NCI-H524 treated with DMSO at 0.1 percent for 48 hours (cell line): ENCODE data around the gene CAVIN4.

Experiments used
- DNase-seq: peaks from one replicate; lab custom pipeline; 2025; lab: John Stamatoyannopoulos, UW

The CAVIN4 gene

DNA sequence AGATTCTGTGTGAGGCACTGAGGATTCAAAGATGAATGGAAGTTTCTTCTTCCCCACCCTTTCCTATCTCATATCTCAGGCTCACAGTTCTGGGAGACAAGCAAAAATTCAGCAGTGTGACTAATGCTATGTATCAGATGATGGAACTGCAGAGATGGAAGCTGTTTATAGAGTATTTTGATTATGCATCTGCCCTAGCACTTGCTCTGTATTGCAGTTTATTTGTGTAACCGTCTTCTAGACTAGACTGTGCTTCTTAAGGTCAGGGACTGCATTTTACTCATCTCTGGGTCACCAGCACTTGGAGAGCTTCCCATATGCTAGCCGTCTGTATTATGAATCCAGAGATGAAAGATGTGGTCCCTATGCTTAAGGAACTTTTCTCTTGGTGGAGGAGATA is 12.6 kb downstream of the CAVIN4 start:
- DNase-seq = no peak

DNA sequence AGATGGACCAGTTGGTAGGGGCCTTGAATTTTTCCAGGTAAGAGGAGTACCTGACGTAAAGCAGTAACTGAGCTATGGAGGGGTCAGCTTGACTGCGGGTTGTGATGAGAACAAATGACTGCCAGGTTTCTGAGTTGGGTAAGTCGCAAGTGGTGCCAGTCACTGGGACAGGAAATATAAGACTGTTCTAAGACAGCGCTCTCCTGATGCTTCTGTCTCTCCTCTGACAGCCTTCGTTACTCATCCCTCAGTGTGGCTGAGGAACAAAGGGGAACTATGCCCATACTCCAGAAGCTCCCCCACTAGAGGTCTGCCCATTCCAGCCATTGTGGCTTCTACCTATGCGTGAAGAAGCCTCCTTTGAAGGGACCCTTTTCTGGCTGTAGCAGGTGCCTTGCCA is 13.3 kb downstream of the CAVIN4 start:
- no peak for DNase-seq

DNA sequence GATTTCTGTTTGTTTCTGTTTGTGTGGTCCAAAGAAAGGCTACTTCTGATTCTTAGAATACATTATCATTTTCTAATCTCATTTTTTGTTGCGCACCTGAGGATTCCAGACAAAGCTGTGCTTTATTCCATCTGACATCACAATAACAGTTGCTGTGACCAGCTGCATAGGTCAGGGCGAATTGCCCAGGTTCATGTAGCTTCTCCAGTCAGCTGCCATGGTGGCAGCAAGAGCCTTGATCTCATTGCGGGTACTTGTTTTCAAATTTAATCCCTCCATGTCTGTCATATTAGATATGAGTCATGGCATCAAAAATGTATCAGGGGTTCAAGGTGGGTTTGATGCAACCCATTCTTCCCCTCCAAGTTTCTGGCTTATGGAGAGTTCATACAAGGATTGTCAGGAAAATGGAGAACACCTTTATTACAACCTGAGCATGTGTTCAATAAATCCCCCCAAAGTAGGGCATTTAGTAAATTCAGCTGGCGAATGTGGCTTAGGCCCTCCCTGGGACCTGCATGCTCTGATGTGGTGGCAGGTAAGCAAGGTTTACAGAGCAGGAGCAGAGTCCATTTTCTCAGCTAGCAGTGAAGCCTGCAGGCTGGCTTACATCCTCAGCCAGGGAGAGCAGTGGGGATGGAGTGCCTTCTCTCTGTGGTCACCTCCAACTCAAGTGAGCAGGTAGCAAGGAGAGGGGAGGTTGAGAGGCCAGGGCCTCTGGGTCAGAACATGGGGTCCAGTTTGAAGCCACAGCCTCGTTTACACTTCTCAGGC is 13.9 kb downstream of the CAVIN4 start:
- DNase-seq = no peak

DNA sequence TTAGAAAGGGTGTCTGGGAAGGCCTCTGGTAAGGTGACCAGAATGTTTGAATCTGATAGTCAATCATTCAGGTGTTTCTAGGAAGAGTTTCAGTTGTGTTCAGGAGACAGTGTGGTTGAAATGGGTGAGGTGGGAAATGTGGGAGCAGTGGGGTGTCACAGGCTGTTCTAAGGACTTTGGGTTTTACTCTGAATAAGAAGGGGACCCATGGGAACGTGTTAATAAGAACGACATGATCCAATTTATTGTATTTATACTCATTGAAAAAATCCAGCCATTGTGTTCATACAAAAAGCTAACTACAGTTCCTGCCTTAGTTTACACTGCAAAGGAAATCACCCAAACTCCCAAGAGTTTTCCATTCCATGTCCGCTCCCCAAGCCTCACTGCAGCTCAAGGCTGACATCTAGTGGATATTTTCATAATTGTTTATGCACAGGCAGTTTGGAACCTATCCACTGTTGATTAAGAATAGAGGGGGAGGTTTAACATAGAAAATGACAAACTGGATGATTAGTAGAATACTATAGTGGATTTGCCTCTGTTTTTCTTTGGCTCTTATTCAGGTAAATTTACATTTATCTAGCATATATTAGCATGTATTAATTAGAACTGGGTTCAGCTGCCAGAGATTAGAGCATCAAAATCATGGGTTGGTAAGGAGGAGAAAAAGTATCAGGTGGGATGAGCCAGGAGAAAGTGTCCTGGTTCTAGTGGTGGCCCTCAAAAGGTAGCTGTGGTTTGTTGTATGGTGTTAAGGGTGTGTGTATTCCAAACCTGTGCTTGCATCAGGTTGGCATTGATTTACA is 17.7 kb downstream of the CAVIN4 start:
- peak; percentile 17 for DNase-seq

DNA sequence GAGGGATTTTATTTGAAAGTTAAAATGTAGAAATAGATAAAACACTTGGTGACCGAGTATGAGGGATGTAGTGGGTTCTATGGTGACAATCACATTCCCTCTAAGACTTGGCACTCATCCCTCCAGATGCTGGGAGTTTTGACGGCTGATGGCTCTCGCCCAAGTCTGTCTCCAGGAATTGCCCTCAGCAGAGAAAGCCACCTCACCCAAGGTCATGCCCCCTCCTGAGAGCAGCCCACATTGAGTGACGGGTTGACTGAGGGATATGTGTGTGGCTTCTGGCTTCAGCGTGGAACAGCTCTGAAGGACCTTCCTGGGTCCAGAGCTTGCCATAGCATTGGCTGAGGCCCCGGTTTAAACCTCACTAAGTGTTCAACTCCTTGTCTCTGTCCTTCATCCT is 19.4 kb downstream of the CAVIN4 start:
- DNase-seq = no peak

DNA sequence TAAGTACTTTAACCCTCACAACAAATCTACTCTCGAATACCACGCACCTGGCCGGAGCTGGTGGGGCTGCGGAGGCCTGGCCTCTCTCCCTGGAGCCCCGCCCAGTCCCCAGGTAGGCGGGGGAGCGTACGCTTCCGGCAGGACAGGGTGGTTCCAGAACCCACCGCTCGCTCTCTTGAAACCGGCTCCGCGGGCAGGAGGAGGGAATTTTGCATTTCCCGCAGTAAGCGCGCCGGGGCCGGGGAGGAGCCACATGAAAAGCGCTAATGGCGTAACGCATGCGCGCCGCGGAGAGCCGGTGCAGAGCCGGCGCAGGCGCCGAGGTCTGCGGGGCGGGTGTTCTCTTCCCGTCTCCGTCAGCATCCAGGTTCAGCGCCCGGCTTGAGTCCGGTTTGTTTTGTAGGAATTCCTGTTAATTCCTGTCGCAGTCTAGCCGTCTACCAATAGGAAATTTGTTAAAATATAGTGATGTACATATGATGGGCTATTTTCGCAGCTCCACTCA is 20.8 kb downstream of the CAVIN4 start:
- DNase-seq = peak; percentile 61

DNA sequence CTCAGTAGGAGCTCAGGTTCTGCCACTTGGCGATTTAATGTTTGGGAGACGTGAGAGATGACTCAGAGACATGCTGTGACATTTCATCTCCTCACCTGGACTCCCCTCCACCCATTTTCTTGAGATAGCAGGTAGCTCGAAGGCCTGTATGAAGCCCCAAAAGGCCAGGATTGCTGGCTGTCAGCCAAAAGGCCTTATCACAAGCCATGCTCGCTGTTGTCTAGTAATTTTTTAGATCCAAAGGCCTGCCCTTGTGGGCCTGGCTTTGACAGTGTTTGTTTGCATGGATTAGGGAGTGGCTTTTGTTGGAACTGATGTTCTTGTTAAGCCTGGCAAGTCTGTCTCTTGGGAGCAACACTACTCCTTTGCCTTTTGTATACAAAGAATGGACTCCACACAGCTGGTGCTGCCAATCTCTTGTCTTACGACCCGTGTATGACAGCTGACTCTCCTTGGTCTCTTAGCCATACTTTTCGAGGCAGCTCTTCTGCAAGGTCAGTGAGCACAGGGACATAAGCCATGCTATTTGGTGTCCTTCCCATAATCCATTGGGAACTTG is 22.7 kb downstream of the CAVIN4 start:
- peak; percentile 56 for DNase-seq

DNA sequence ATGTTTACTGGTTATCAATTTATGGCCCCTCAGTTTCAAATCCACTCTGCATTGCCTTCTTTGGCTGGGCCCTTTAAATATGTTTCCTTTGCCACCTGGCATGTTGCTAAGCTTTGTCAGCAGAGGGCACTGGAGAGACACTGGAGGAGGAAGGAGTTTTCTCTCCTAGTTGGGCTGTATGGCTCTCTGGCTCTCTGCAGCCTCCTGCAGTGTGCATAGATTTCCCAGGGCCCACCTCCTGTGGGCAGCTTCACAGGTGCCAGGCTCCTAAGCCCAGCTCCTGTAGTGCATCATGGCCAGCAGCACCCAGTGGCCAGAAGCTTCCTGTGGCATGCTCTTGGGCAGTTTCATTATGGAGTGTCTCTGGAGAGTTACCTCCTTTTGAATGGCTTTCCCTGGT is 23.3 kb downstream of the CAVIN4 start:
- peak; percentile 54 for DNase-seq

DNA sequence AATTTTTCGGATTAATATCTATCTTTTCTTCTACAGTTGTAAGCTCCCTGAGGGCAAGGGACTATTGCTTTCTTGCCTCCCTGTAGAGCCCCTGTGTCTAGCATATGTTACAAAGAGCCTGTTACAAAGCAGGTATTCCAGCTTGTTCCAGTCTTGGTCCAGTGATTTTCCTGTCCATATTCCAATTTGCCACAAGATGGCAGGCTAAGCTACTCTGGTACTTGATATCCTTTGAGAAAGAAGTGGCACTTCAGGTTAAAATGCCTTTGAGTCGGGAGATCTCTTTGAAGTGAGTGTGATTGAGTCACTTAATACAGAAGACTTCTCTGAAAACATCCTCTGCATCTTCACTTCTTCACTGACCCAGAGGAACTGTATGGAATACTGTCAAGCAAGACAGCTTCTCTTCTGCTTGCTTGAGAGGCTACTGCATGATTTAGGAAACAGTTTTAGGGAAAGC is 24.5 kb downstream of the CAVIN4 start:
- peak; percentile 86 for DNase-seq

DNA sequence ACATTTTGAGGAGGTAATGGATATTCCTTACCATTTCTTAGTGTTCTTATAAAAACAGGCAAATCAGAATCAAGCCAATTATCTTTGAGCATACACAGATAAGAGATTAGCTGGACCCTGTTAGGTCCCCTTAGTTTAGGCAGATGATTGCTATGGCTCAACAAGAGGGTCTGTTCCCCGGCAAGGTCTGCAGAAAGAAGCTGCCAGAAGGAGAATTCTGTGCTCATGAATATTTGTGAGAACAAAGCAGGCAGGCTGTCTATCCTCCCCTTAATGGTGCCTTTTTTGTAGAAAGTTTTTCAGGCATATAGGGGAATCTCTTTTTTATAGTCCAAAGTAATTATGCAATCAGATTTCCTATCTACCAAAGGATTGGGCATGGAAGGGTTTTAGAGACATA is 27.5 kb downstream of the CAVIN4 start:
- DNase-seq = no peak

DNA sequence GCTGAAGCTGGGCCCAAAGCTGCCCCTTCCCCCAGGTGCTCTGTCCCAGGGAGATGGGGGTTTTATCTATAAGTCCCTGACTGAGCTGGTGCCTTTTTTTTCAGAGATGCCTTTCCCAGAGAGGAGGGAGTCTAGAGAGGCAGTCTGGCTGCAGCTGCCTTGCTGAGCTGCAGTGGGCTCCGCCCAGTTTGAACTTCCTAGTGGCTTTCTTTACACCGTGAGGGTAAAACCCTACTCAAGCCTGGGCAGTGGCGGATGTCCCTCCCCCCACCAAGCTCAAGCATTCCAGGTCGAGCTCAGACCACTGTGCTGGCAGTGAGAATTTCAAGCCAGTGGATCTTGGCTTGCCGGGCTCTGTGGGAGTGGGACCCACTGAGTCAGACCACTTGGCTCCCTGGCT is 41.3 kb downstream of the CAVIN4 start:
- no peak for DNase-seq

DNA sequence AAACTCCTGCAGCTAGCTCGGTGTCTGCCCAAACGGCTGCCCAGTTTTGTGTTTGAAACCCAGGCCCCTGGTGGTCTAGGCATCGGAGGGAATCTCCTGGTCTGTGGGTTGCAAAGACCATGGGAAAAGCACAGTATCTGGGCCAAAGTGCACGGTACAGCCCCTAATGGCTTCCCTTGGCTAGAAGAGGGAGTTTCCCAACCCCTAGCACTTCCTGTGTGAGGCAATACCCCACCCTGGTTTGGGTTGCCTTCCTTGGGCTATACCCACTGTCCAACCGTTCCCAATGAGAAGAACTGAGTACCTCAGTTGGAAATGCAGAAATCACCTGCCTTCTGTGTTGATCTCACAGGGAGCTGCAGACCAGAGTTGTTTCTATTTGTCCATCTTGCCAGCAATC is 41.8 kb downstream of the CAVIN4 start:
- DNase-seq = no peak

DNA sequence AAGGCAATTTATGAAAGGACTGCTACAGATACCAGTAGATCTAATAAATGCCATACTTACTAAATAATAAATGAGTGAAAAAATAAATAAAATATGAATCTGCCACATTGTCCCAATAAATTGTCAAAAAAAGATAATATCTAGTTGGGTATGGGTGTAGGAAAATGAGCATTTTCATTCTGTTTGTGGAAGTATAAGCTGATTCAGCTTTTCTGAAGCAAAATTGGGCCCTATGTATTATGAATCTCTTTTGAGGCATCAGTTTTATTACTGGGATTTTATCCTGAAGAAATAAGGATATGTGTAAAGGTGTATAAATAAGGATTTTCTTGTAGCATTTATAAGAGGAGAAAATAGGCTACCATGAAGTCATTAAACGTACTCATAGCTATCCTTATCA is 46.1 kb downstream of the CAVIN4 start:
- no peak for DNase-seq

DNA sequence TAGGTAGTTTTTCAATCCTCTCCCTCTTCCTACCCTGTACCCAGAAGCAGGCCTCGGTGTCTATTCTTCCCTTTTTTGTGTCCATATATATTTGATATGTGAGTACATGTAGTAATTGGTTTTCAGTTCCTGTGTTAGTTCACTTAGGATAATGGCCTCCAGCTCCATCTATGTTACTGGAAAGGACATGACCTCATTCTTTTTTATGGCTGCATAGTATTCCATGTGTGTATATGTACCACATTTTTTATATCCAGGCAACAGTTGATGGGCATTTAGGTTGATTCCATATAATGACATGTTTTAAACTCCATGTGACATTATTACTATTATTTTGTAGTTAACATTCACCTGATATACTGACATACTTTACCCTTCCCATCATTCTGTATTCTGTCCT is 49.1 kb downstream of the CAVIN4 start:
- no peak for DNase-seq

DNA sequence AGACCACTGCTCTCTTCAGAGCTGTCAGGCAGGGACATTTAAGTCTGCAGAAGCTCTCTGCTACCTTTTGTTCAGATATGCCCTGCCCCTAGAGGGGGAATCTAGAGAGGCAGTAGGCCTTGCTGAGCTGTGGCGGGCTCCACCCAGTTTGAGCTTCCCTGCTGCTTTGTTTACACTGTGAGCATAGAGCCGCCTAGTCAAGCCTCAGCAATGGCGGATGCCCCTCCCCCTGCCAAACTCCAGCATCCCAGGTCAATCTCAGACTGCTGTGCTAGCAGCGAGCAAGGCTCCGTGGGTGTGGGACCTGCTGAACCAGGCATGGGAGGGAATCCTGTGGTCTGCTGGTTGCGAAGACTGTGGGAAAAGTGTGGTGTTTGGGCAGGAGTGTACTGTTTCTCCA is 59.9 kb downstream of the CAVIN4 start:
- no peak for DNase-seq
